Measurements from ENCODE around the gene C1QTNF1.

The C1QTNF1 gene

GRCh38 chr17:78992542-78993212 is 31.3 kb upstream of the C1QTNF1 start:
- no peak for DNase-seq

GRCh38 chr17:78993241-78993956 is 30.6 kb upstream of the C1QTNF1 start:
- peak in 7 of 14 donors; percentile 20 to 45 (median 22) for DNase-seq

GRCh38 chr17:78993981-78994671 is 29.8 kb upstream of the C1QTNF1 start:
- DNase-seq = no peak

- DNase-seq = no peak
These were observed 28.8 kb upstream of the C1QTNF1 start for GRCh38 chr17:78995022-78995760.

- peak in 7 of 14 donors; percentile 31 to 71 (median 39) for DNase-seq
These were observed 28.1 kb upstream of the C1QTNF1 start for GRCh38 chr17:78995761-78996451.

- no peak for DNase-seq
These were observed 27.2 kb upstream of the C1QTNF1 start for GRCh38 chr17:78996781-78997201.

- no peak for DNase-seq
These were observed 26.7 kb upstream of the C1QTNF1 start for GRCh38 chr17:78997231-78997741.

GRCh38 chr17:78997881-78998280 is 26.1 kb upstream of the C1QTNF1 start:
- no peak for DNase-seq

GRCh38 chr17:78998311-78999055 is 25.5 kb upstream of the C1QTNF1 start:
- DNase-seq = peak in 5 of 14 donors; percentile 18 to 58 (median 41)

GRCh38 chr17:78999056-78999768 is 24.8 kb upstream of the C1QTNF1 start:
- DNase-seq = no peak

GRCh38 chr17:78999947-79000395 is 24.0 kb upstream of the C1QTNF1 start:
- DNase-seq = no peak

GRCh38 chr17:79000396-79001189 is 23.4 kb upstream of the C1QTNF1 start:
- DNase-seq = peak in 1 of 14 donors; percentile 66

- no peak for DNase-seq
These were observed 22.6 kb upstream of the C1QTNF1 start for GRCh38 chr17:79001190-79002020.

- no peak for DNase-seq
These were observed 21.7 kb upstream of the C1QTNF1 start for GRCh38 chr17:79002291-79002690.

GRCh38 chr17:79002796-79003593 is 21.0 kb upstream of the C1QTNF1 start:
- DNase-seq = no peak

- DNase-seq = no peak
These were observed 20.1 kb upstream of the C1QTNF1 start for GRCh38 chr17:79003661-79004411.

Data from C1 segment of cervical spinal cord (tissue), 14 donors.